KBM-7 (cell line): ENCODE data around the gene BACH2.

Experiments
- DNase-seq: peaks from one replicate; pipeline ENCODE4 v3.0.0-alpha.2; 2015
- in situ Hi-C: fragments of 300-500 bp; cut with MboI; formaldehyde crosslinking; loops from 2 replicates; pipeline ENCODE4 v1.14.3; 2020; ENCODE audit warnings: low sequenced_read_pairs, low pct_unique_long_range_greater_than_20kb, mixed read lengths

The BACH2 gene

GRCh38 chr6:90095145-90095544 is 201.5 kb downstream of the BACH2 start:
- in situ Hi-C loops: no loop called here
- DNase-seq: no peak

- DNase-seq: no peak
- in situ Hi-C loops: no loop called here
These were observed 203.0 kb downstream of the BACH2 start for GRCh38 chr6:90093558-90094073.

- in situ Hi-C loops: no loop called here
- DNase-seq: no peak
These were observed 205.8 kb downstream of the BACH2 start for GRCh38 chr6:90090866-90091265.

GRCh38 chr6:90088009-90088408 is 208.6 kb downstream of the BACH2 start:
- in situ Hi-C loops: no loop called here
- DNase-seq: no peak

GRCh38 chr6:90087106-90087833 is 209.4 kb downstream of the BACH2 start:
- DNase-seq: no peak

GRCh38 chr6:90086517-90086916 is 210.1 kb downstream of the BACH2 start:
- in situ Hi-C loops: no loop called here
- no peak for DNase-seq

More at GRCh38 chr6:90087106-90087833, 209.4 kb downstream of the BACH2 start:
- in situ Hi-C loops: no loop called here

- in situ Hi-C loops: no loop called here
- peak; percentile 37 for DNase-seq
These were observed 212.8 kb downstream of the BACH2 start for GRCh38 chr6:90083891-90084290.

GRCh38 chr6:90082847-90083246 is 213.8 kb downstream of the BACH2 start:
- DNase-seq: no peak
- in situ Hi-C loops: no loop called here

- in situ Hi-C loops: no loop called here
- no peak for DNase-seq
These were observed 215.7 kb downstream of the BACH2 start for GRCh38 chr6:90080876-90081481.

GRCh38 chr6:90079560-90080490 is 216.8 kb downstream of the BACH2 start:
- no peak for DNase-seq
- in situ Hi-C loops: no loop called here

GRCh38 chr6:90078513-90079289 is 217.9 kb downstream of the BACH2 start:
- in situ Hi-C loops: no loop called here

GRCh38 chr6:90076511-90077415 is 219.9 kb downstream of the BACH2 start:
- in situ Hi-C loops: no loop called here
- DNase-seq: no peak

More at GRCh38 chr6:90078513-90079289, 217.9 kb downstream of the BACH2 start:
- DNase-seq: no peak

- in situ Hi-C loops: no loop called here
- no peak for DNase-seq
These were observed 222.3 kb downstream of the BACH2 start for GRCh38 chr6:90074161-90074850.

GRCh38 chr6:90072935-90073464 is 223.6 kb downstream of the BACH2 start:
- no peak for DNase-seq
- in situ Hi-C loops: no loop called here

- in situ Hi-C loops: no loop called here
- no peak for DNase-seq
These were observed 224.1 kb downstream of the BACH2 start for GRCh38 chr6:90072501-90072900.

- in situ Hi-C loops: no loop called here
- DNase-seq: no peak
These were observed 227.7 kb downstream of the BACH2 start for GRCh38 chr6:90068703-90069523.
